SK-N-SH (cell line): ENCODE measurements around the gene EBLN1. TPM values are rescaled to one million over a fixed set of nuclear protein-coding genes. Genes with fewer than 3 reads are reported as not detected.

Experiments
- CTCF ChIA-PET: fragments of 300-600, 350-600 bp; formaldehyde crosslinking; extraction: SDS; loops from one replicate; lab custom pipeline; 2021; lab: Yijun Ruan, JAX
- POLR2A ChIA-PET: fragments of 350-600 bp; sonication (Branson Sonifier 250); formaldehyde crosslinking; extraction: SDS; loops from one replicate; lab custom pipeline; 2020; ENCODE audit warnings: antibody characterized with exemption, inconsistent platforms; lab: Yijun Ruan, JAX
- DNase-seq: peaks from one replicate; pipeline ENCODE4 v3.0.0; 2012
- H2AFZ ChIP-seq: fragments of 200-600 bp; sonication (generic); 2 replicates; pipeline ENCODE4 v1.8.1; 2016; ENCODE audit warnings: antibody characterized with exemption, mild to moderate bottlenecking, low read depth
- H3F3A ChIP-seq: fragments of 200-600 bp; sonication (generic); replicated peaks from 2 replicates; pipeline ENCODE3; 2016; ENCODE audit warnings: antibody characterized with exemption, mild to moderate bottlenecking; ENCODE audit not compliant: insufficient read depth
- H3K27ac ChIP-seq, 2 experiments: fragments of 200-500 bp in 1 of 2; fragments of 200-600 bp in 1 of 2; sonication (Bioruptor generic) in 1 of 2; sonication (generic), shearing (Covaris generic) in 1 of 2; 2 replicates each; pipeline versions ENCODE4 v1.5.1 to v1.6.1; 2014 to 2016; ENCODE audit warnings: low read depth in 2 of 2, inconsistent platforms in 1 of 2, low read length in 1 of 2, mild to moderate bottlenecking in 1 of 2, mixed read lengths in 1 of 2
- H3K27me3 ChIP-seq: fragments of 200-600 bp; sonication (generic), shearing (Covaris generic); 2 replicates; pipeline ENCODE4 v1.6.1; 2016; ENCODE audit warnings: mixed run types; ENCODE audit not compliant: insufficient read depth
- H3K36me3 ChIP-seq, 2 experiments: fragments of 200-500 bp in 1 of 2; fragments of 200-600 bp in 1 of 2; sonication (Bioruptor generic) in 1 of 2; sonication (generic) in 1 of 2; replicated peaks in 1 of 2; 2 replicates each; pipeline versions ENCODE3 to v1.5.1; 2014 to 2016; ENCODE audit warnings: low read length in 1 of 2, mild to moderate bottlenecking in 1 of 2; ENCODE audit not compliant: insufficient read depth in 2 of 2, control insufficient read depth in 1 of 2
- H3K4me1 ChIP-seq, 2 experiments: fragments of 200-500 bp in 1 of 2; fragments of 200-600 bp in 1 of 2; sonication (Bioruptor generic) in 1 of 2; sonication (generic), shearing (Covaris generic) in 1 of 2; 2 replicates each; pipeline versions ENCODE4 v1.5.1 to v1.6.1; 2014 to 2016; ENCODE audit warnings: low read depth in 1 of 2, low read length in 1 of 2, mixed run types in 1 of 2; ENCODE audit not compliant: insufficient read depth in 2 of 2, control insufficient read depth in 1 of 2
- H3K4me2 ChIP-seq: fragments of 200-600 bp; sonication (generic), shearing (Covaris generic); 2 replicates; pipeline ENCODE4 v1.6.1; 2017; ENCODE audit warnings: mixed run types
- H3K4me3 ChIP-seq, 2 experiments: fragments of 200-500 bp in 1 of 2; fragments of 200-600 bp in 1 of 2; sonication (Bioruptor generic) in 1 of 2; sonication (generic), shearing (Covaris generic) in 1 of 2; 2 replicates each; pipeline versions ENCODE4 v1.5.1 to v1.8.1; 2014 to 2016; ENCODE audit warnings: low read depth in 2 of 2, inconsistent platforms in 1 of 2, low read length in 1 of 2, mild to moderate bottlenecking in 1 of 2, mixed read lengths in 1 of 2, moderate library complexity in 1 of 2
- H3K79me2 ChIP-seq: fragments of 200-600 bp; sonication (generic); 2 replicates; pipeline ENCODE4 v1.8.1; 2017; ENCODE audit warnings: mild to moderate bottlenecking; ENCODE audit not compliant: insufficient read depth
- H3K9ac ChIP-seq: fragments of 200-600 bp; sonication (generic); 2 replicates; pipeline ENCODE4 v1.6.1; 2017; ENCODE audit warnings: mixed run types
- H3K9me2 ChIP-seq: fragments of 200-600 bp; sonication (generic); 2 replicates; pipeline ENCODE4 v1.6.1; 2017; ENCODE audit warnings: mixed run types
- H3K9me3 ChIP-seq: fragments of 200-600 bp; sonication (generic); 2 replicates; pipeline ENCODE4 v1.6.1; 2017; ENCODE audit warnings: mixed run types, mild to moderate bottlenecking, moderate library complexity
- H4K20me1 ChIP-seq: fragments of 200-600 bp; sonication (generic); 2 replicates; pipeline ENCODE4 v1.6.1; 2017; ENCODE audit warnings: mild to moderate bottlenecking, mixed run types; ENCODE audit not compliant: insufficient read depth
- ELF1 ChIP-seq: IDR thresholded peaks from 2 replicates; pipeline ENCODE4 v1.4.0; 2012
- EP300 ChIP-seq, 2 experiments: IDR thresholded peaks; 2 replicates each; pipeline versions ENCODE4 v1.4.0 to v1.6.1; 2012; ENCODE audit warnings: borderline replicate concordance in 1 of 2, low read depth in 1 of 2, low read length in 1 of 2
- EZH2phosphoT487 ChIP-seq: fragments of 200-600 bp; sonication (generic); IDR thresholded peaks from 2 replicates; pipeline ENCODE4 v1.6.1; 2017; ENCODE audit warnings: low read depth, mixed run types, mild to moderate bottlenecking, antibody characterized with exemption, moderate library complexity, borderline replicate concordance
- FOSL2 ChIP-seq: IDR thresholded peaks from 2 replicates; pipeline ENCODE4 v1.4.0; 2012; ENCODE audit warnings: low read depth, mild to moderate bottlenecking, moderate library complexity, borderline replicate concordance
- FOXM1 ChIP-seq: IDR thresholded peaks from 2 replicates; pipeline ENCODE4 v1.4.0; 2012; ENCODE audit warnings: low read depth, mild to moderate bottlenecking
- MXI1 ChIP-seq: IDR thresholded peaks from 2 replicates; pipeline ENCODE4 v1.6.1; 2012; ENCODE audit warnings: mild to moderate bottlenecking, low read depth, low read length, improper control_type of control experiment
- NFIC ChIP-seq: IDR thresholded peaks from 2 replicates; pipeline ENCODE4 v1.4.0; 2012; ENCODE audit warnings: borderline replicate concordance
- POLR2AphosphoS5 ChIP-seq: IDR thresholded peaks from 2 replicates; pipeline ENCODE4 v1.6.1; 2012; ENCODE audit warnings: low read depth, low read length
- RAD21 ChIP-seq: IDR thresholded peaks from 2 replicates; pipeline ENCODE4 v1.6.1; 2012; ENCODE audit warnings: mild to moderate bottlenecking, low read length
- RFX5 ChIP-seq: IDR thresholded peaks from 2 replicates; pipeline ENCODE4 v1.6.1; 2012; ENCODE audit warnings: mild to moderate bottlenecking, improper control_type of control experiment, low read length
- TAF1 ChIP-seq: IDR thresholded peaks from 2 replicates; pipeline ENCODE4 v1.6.1; 2012; ENCODE audit warnings: low read depth, mild to moderate bottlenecking, low read length, moderate library complexity, borderline replicate concordance
- YY1 ChIP-seq: IDR thresholded peaks from 2 replicates; pipeline ENCODE4 v1.4.0; 2012; ENCODE audit warnings: low read depth, mild to moderate bottlenecking
- WGBS: methylation state at CpG from one replicate; pipeline ENCODE4 v1.1.6; 2017; ENCODE audit warnings: low lambda C conversion rate; 5-methylcytosine and 5-hydroxymethylcytosine counted together
- polyA plus RNA-seq, 3 experiments: library from polyadenylated mRNA; depleted of rRNA; stranded (reverse); fragments of >200 nt; gene quantifications; 2 replicates each; pipeline ENCODE4 v1.2.3, GENCODE V29; 2012
- TF ChIP-seq, protein P1 (sequence below): IDR thresholded peaks from 2 replicates; pipeline ENCODE4 v1.4.0; 2012; ENCODE audit warnings: low read depth, borderline replicate concordance
- TF ChIP-seq, protein P2 (sequence below): IDR thresholded peaks from 2 replicates; pipeline ENCODE4 v1.4.0; 2012; ENCODE audit warnings: low read depth
- TF ChIP-seq, protein P3 (sequence below): IDR thresholded peaks from 2 replicates; pipeline ENCODE4; 2012

Gene EBLN1
- polyA plus RNA-seq, 1 of the 3 experiments (the other 2 are of a cell fraction), result not detected

DNA sequence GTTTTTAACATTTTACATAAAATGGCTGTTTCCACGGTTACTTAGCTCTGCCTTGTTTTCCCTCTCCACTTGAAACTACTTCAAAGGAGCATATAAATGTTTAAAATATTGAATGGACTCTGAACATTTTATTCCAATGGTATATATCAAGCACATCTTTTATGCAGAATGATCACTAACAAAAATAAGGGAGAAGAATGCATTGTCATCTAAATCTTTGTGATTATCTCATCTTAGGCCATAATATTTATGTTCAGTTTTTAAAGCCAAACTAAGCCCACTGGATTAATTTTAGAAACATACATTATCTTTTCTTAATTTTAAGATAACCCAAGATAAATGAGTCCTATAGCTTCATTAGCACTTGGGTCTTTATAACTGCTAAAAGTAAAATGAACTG, 13.4 kb upstream of the EBLN1 start:
- TF ChIP-seq POLR2AphosphoS5, result no peak
- TF ChIP-seq RAD21, result no peak
- no peak for TF ChIP-seq MXI1
- no peak for TF ChIP-seq EP300 (IDR thresholded peaks at IDR 0.05; ENCODE audit: borderline replicate concordance in 1 of 2, low read depth in 1 of 2, low read length in 1 of 2)
- Histone ChIP-seq H3F3A (peaks cover 13% of the 10 kb centered on the region), H3K9me3 (no peaks in the 10 kb centered on the region), H3K4me1 (peaks cover 0 to 4% of the 10 kb centered on the region in 2 experiments; a peak in 2 of 4 replicates), H3K4me3 (no peak overlapping the region), H3K79me2 (no peaks in the 10 kb centered on the region), H3K9ac (no peak overlapping the region), H3K27ac (no peak overlapping the region), H3K9me2 (no peaks in the 10 kb centered on the region), H3K4me2 (peak overlapping the region; percentile 72; the same call in 1 of the 2 replicates), H3K36me3 (no peaks in the 10 kb centered on the region), H2AFZ (no peak overlapping the region; the same call in 1 of the 2 replicates), H4K20me1 (no peaks in the 10 kb centered on the region), H3K27me3 (no peaks in the 10 kb centered on the region)
- ChIA-PET POLR2A (interaction anchor here (4.0 kb wide), 1 partner anchor 85 kb away, joined by 38 read pairs; the partner anchor contains the start of gene COMMD3), CTCF (interaction anchor here (1.4 kb wide), 1 partner anchor 237 kb away, joined by 4 read pairs; no protein-coding TSS in a partner anchor)
- 96% methylated on average over 1 of the region's 1 CpG for WGBS
- no peak for DNase-seq

DNA sequence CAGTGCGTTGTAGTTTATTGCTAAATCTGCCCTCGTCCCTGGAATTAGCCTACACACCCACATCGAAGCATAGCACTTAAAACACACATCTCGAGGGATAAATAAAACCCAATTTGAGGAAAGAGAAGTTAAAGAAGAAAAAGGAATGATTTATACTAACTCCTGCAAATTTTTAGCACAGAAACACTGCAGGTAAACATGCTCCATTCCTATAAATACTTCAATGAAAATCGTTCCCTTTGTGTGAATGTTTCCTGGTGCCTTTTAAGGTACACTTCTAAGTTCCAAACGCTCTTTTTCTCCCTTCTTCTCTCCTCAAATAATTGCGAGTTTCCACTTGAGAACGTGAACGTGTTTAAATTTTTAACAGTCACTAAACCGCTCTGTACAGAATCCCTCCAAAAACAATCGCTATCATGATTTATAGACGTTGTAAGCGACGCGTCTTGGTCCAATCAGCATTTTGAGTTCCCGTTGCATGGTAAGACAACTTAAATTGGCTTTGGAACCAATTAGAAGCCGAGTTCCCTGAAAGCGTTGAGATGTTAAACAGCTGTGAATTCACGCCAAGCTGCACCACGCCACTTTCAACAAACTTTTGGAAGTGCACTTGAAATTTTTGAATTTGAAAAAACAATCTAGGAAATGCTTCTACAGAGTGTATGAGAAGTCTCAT, 12.5 kb upstream of the EBLN1 start:
- no peaks in the 10 kb centered on the region for H4K20me1 ChIP-seq
- H3K36me3 ChIP-seq, result no peaks in the 10 kb centered on the region
- whole genome bisulfite sequencing, result under 1% methylated on average over 20 of the region's 20 CpGs
- no peaks in the 10 kb centered on the region for H3K9me2 ChIP-seq
- H3K4me3 ChIP-seq, result peak overlapping the region; percentile 71 to 84
- CTCF ChIA-PET, result interaction anchor here (0.7 to 3.0 kb wide), 9 partner anchors 86 to 759 kb away, joined by 3 to 10 read pairs (median 4); partner anchors contain the start of gene COMMD3
- peak overlapping the region; percentile 95 for H2AFZ ChIP-seq
- POLR2A ChIA-PET, result interaction anchor here (2.6 to 4.0 kb wide), 2 partner anchors 86 to 227 kb away, joined by 12 to 38 read pairs; partner anchors contain the start of genes COMMD3 and DNAJC1
- H3F3A ChIP-seq, result peaks cover 13% of the 10 kb centered on the region
- H3K9me3 ChIP-seq, result no peaks in the 10 kb centered on the region
- no peaks in the 10 kb centered on the region for H3K27me3 ChIP-seq
- peak overlapping the region; percentile 72 for H3K4me2 ChIP-seq
- TF ChIP-seq, protein P1, sequence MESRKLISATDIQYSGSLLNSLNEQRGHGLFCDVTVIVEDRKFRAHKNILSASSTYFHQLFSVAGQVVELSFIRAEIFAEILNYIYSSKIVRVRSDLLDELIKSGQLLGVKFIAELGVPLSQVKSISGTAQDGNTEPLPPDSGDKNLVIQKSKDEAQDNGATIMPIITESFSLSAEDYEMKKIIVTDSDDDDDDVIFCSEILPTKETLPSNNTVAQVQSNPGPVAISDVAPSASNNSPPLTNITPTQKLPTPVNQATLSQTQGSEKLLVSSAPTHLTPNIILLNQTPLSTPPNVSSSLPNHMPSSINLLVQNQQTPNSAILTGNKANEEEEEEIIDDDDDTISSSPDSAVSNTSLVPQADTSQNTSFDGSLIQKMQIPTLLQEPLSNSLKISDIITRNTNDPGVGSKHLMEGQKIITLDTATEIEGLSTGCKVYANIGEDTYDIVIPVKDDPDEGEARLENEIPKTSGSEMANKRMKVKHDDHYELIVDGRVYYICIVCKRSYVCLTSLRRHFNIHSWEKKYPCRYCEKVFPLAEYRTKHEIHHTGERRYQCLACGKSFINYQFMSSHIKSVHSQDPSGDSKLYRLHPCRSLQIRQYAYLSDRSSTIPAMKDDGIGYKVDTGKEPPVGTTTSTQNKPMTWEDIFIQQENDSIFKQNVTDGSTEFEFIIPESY, result no peak
- TF ChIP-seq NFIC, result no peak
- TF ChIP-seq, protein P2, sequence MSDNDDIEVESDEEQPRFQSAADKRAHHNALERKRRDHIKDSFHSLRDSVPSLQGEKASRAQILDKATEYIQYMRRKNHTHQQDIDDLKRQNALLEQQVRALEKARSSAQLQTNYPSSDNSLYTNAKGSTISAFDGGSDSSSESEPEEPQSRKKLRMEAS, result peak; percentile 16; the same call in 1 of the 2 replicates
- TF ChIP-seq RFX5, result peak; percentile 63; the same call in 1 of the 2 replicates
- TF ChIP-seq ELF1, result no peak
- TF ChIP-seq FOXM1, result peak; percentile 75; the same call in 1 of the 2 replicates
- no peak for TF ChIP-seq EZH2phosphoT487
- no peak for TF ChIP-seq FOSL2
- TF ChIP-seq YY1, result no peak
- no peak for TF ChIP-seq TAF1
- TF ChIP-seq, protein P3, sequence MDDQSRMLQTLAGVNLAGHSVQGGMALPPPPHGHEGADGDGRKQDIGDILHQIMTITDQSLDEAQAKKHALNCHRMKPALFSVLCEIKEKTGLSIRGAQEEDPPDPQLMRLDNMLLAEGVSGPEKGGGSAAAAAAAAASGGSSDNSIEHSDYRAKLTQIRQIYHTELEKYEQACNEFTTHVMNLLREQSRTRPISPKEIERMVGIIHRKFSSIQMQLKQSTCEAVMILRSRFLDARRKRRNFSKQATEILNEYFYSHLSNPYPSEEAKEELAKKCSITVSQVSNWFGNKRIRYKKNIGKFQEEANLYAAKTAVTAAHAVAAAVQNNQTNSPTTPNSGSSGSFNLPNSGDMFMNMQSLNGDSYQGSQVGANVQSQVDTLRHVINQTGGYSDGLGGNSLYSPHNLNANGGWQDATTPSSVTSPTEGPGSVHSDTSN, result peak; percentile 55
- TF ChIP-seq, all 33 proteins: peak for 4
- no peaks in the 10 kb centered on the region for H3K79me2 ChIP-seq
- peak overlapping the region in 1 of 2 experiments; percentile 78; a peak in 2 of 4 replicates for H3K27ac ChIP-seq
- peak; percentile 24 for DNase-seq
- H3K4me1 ChIP-seq, result peaks cover 0 to 4% of the 10 kb centered on the region in 2 experiments; a peak in 2 of 4 replicates
- H3K9ac ChIP-seq, result peak overlapping the region; percentile 78
